22Rv1 (cell line): ENCODE measurements around the gene LDLRAD2.

Source experiments
- ZFX ChIP-seq: fragments of 450-650 bp; IDR thresholded peaks from 2 replicates; pipeline ENCODE4 v1.6.1; 2017; ENCODE audit warnings: antibody characterized with exemption, borderline replicate concordance
- TF ChIP-seq, protein P1 (sequence below): fragments of 450-650 bp; IDR thresholded peaks from 2 replicates; pipeline ENCODE4 v1.5.1; 2017; ENCODE audit warnings: mild to moderate bottlenecking

DNA sequence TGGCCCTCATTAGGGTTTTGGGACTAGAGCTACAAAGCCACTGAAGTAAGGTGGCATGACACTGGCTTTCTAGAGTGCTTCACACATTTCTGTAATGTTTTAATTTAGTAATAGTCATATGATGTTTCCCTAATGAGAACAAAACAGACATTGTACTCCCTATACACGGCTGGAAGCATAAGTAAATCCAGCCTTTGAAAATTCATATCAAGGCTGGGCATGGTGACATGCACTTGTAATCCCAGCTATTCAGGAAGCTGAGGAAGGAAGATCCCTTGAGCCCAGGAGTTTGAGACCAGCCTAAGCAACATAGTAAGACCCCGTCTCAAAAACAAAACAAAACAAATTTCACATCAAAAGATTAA, 36.5 kb upstream of the LDLRAD2 start:
- TF ChIP-seq, protein P1, sequence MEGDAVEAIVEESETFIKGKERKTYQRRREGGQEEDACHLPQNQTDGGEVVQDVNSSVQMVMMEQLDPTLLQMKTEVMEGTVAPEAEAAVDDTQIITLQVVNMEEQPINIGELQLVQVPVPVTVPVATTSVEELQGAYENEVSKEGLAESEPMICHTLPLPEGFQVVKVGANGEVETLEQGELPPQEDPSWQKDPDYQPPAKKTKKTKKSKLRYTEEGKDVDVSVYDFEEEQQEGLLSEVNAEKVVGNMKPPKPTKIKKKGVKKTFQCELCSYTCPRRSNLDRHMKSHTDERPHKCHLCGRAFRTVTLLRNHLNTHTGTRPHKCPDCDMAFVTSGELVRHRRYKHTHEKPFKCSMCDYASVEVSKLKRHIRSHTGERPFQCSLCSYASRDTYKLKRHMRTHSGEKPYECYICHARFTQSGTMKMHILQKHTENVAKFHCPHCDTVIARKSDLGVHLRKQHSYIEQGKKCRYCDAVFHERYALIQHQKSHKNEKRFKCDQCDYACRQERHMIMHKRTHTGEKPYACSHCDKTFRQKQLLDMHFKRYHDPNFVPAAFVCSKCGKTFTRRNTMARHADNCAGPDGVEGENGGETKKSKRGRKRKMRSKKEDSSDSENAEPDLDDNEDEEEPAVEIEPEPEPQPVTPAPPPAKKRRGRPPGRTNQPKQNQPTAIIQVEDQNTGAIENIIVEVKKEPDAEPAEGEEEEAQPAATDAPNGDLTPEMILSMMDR: no peak
- no peak for TF ChIP-seq ZFX
